NT2/D1 (cell line): ENCODE data around the gene OCSTAMP.

Experiments
- DNase-seq: peaks from one replicate; pipeline ENCODE4 v3.0.0-alpha.2; 2011; ENCODE audit warnings: low read depth, low spot score
- H3K27me3 ChIP-seq: 2 replicates; pipeline ENCODE4 v1.6.0; 2011; ENCODE audit warnings: mild to moderate bottlenecking; ENCODE audit not compliant: insufficient read length, insufficient read depth
- H3K36me3 ChIP-seq: 2 replicates; pipeline ENCODE4 v1.6.1; 2011; ENCODE audit warnings: mild to moderate bottlenecking, low read length, mixed read lengths; ENCODE audit not compliant: insufficient read depth, insufficient read length
- H3K4me1 ChIP-seq: 2 replicates; pipeline ENCODE4 v1.5.1; 2011; ENCODE audit not compliant: insufficient read depth, insufficient read length
- H3K4me3 ChIP-seq: 2 replicates; pipeline ENCODE4 v1.5.1; 2011; ENCODE audit warnings: low read depth; ENCODE audit not compliant: insufficient read length
- H3K9ac ChIP-seq: 2 replicates; pipeline ENCODE4 v1.6.0; 2011; ENCODE audit warnings: low read depth; ENCODE audit not compliant: insufficient read length
- H3K9me3 ChIP-seq: 2 replicates; pipeline ENCODE4 v1.5.1; 2011; ENCODE audit warnings: mild to moderate bottlenecking, low read length; ENCODE audit not compliant: insufficient read depth
- SUZ12 ChIP-seq: IDR thresholded peaks from 2 replicates; pipeline ENCODE4 v1.6.1; 2011; ENCODE audit not compliant: insufficient read length, insufficient read depth; ENCODE audit errors: extremely low read depth
- YY1 ChIP-seq: IDR thresholded peaks from 2 replicates; pipeline ENCODE4 v1.6.1; 2011; ENCODE audit not compliant: insufficient read length, insufficient read depth
- ZNF274 ChIP-seq: IDR thresholded peaks from 2 replicates; pipeline ENCODE4 v1.6.1; 2011; ENCODE audit warnings: mild to moderate bottlenecking, low read depth, low read length

The OCSTAMP gene

GRCh38 chr20:46581391-46581790 lies 30.9 kb upstream of the OCSTAMP start:
- Histone ChIP-seq H3K36me3 (no peaks in the 10 kb centered on the region), H3K9ac (no peak overlapping the region), H3K9me3 (peaks cover 11% of the 10 kb centered on the region; the same call in 1 of the 2 replicates), H3K4me3 (no peak overlapping the region), H3K4me1 (no peaks in the 10 kb centered on the region), H3K27me3 (no peaks in the 10 kb centered on the region)
- TF ChIP-seq YY1 = no peak
- no peak for TF ChIP-seq ZNF274
- no peak for TF ChIP-seq SUZ12
- no peak for DNase-seq

- Histone ChIP-seq H3K27me3 (no peaks in the 10 kb centered on the region), H3K9me3 (peaks cover 11% of the 10 kb centered on the region; the same call in 1 of the 2 replicates), H3K4me1 (no peaks in the 10 kb centered on the region), H3K4me3 (no peak overlapping the region), H3K9ac (no peak overlapping the region), H3K36me3 (no peaks in the 10 kb centered on the region)
- no peak for DNase-seq
- TF ChIP-seq YY1 = no peak
- TF ChIP-seq SUZ12 = no peak
- TF ChIP-seq ZNF274 = no peak
These were observed 30.3 kb upstream of the OCSTAMP start for GRCh38 chr20:46580613-46581205.

GRCh38 chr20:46578745-46579144 lies 28.3 kb upstream of the OCSTAMP start:
- peaks cover 11% of the 10 kb centered on the region; the same call in 1 of the 2 replicates for H3K9me3 ChIP-seq
- no peak for DNase-seq
- H3K4me1 ChIP-seq = no peaks in the 10 kb centered on the region
- H3K9ac ChIP-seq = no peak overlapping the region
- H3K27me3 ChIP-seq = no peaks in the 10 kb centered on the region
- TF ChIP-seq YY1 = no peak
- no peak for TF ChIP-seq ZNF274
- TF ChIP-seq SUZ12 = no peak
- no peak overlapping the region for H3K4me3 ChIP-seq
- no peaks in the 10 kb centered on the region for H3K36me3 ChIP-seq

GRCh38 chr20:46576774-46577395 lies 26.4 kb upstream of the OCSTAMP start:
- no peaks in the 10 kb centered on the region for H3K27me3 ChIP-seq
- no peak for DNase-seq
- H3K4me3 ChIP-seq = no peak overlapping the region
- TF ChIP-seq YY1 (no peak), ZNF274 (no peak), SUZ12 (no peak)
- no peaks in the 10 kb centered on the region for H3K4me1 ChIP-seq
- H3K9me3 ChIP-seq = peaks cover 11% of the 10 kb centered on the region; the same call in 1 of the 2 replicates
- H3K9ac ChIP-seq = no peak overlapping the region
- no peaks in the 10 kb centered on the region for H3K36me3 ChIP-seq

- TF ChIP-seq YY1 (no peak), SUZ12 (no peak), ZNF274 (no peak)
- Histone ChIP-seq H3K4me3 (no peak overlapping the region), H3K36me3 (no peaks in the 10 kb centered on the region), H3K27me3 (no peaks in the 10 kb centered on the region), H3K9me3 (peaks cover 4% of the 10 kb centered on the region; the same call in 1 of the 2 replicates), H3K9ac (no peak overlapping the region), H3K4me1 (no peaks in the 10 kb centered on the region)
- no peak for DNase-seq
These were observed 25.5 kb upstream of the OCSTAMP start for GRCh38 chr20:46575937-46576461.

GRCh38 chr20:46575394-46575793 lies 24.9 kb upstream of the OCSTAMP start:
- no peaks in the 10 kb centered on the region for H3K27me3 ChIP-seq
- no peaks in the 10 kb centered on the region for H3K4me1 ChIP-seq
- no peaks in the 10 kb centered on the region for H3K36me3 ChIP-seq
- TF ChIP-seq ZNF274 (no peak), SUZ12 (no peak), YY1 (no peak)
- H3K9ac ChIP-seq = peak overlapping the region; percentile 15
- DNase-seq = no peak
- no peaks in the 10 kb centered on the region for H3K9me3 ChIP-seq
- H3K4me3 ChIP-seq = no peak overlapping the region
